GM21360 (cell line): ENCODE results near the gene C17orf114.
"Not testable (repeated sequence)": the region's sequence is repeated elsewhere in the genome, so short reads cannot be mapped to it uniquely, and the experiment has no call there.

Experiments used
- ATAC-seq: cut with Tn5 transposase; IDR thresholded peaks from one replicate; pipeline ENCODE4 v1.9.1; 2021; ENCODE audit warnings: mild to moderate bottlenecking, moderate library complexity; ENCODE audit not compliant: unreplicated experiment

The C17orf114 gene

GRCh38 chr17:4802228-4802627 is at the start of gene C17orf114:
Gene C17orf114, minus strand, starts transcription at chr17:4802328.
- ATAC-seq, result no peak

- no peak for ATAC-seq
Observed at GRCh38 chr17:4851084-4851483, 49.0 kb upstream of the C17orf114 start.

GRCh38 chr17:4850246-4850645 is 48.1 kb upstream of the C17orf114 start:
- no peak for ATAC-seq

GRCh38 chr17:4849011-4849536 is 46.9 kb upstream of the C17orf114 start:
- no peak for ATAC-seq

GRCh38 chr17:4846635-4847390 is 44.7 kb upstream of the C17orf114 start:
- no peak for ATAC-seq

GRCh38 chr17:4845118-4845517 is 43.0 kb upstream of the C17orf114 start:
- no peak for ATAC-seq

GRCh38 chr17:4843321-4844000 is 41.3 kb upstream of the C17orf114 start:
- ATAC-seq, result no peak

- no peak for ATAC-seq
Observed at GRCh38 chr17:4842376-4842775, 40.2 kb upstream of the C17orf114 start.

- no peak for ATAC-seq
Observed at GRCh38 chr17:4840893-4841242, 38.7 kb upstream of the C17orf114 start.

- no peak for ATAC-seq
Observed at GRCh38 chr17:4839965-4840892, 38.1 kb upstream of the C17orf114 start.

GRCh38 chr17:4839221-4839620 is 37.1 kb upstream of the C17orf114 start:
- no peak for ATAC-seq

- no peak for ATAC-seq
Observed at GRCh38 chr17:4838309-4838785, 36.2 kb upstream of the C17orf114 start.

- ATAC-seq, result no peak
Observed at GRCh38 chr17:4837471-4838308, 35.6 kb upstream of the C17orf114 start.

- ATAC-seq, result no peak
Observed at GRCh38 chr17:4836221-4836620, 34.1 kb upstream of the C17orf114 start.

- no peak for ATAC-seq
Observed at GRCh38 chr17:4834681-4835020, 32.5 kb upstream of the C17orf114 start.

- no peak for ATAC-seq
Observed at GRCh38 chr17:4833941-4834680, 32.0 kb upstream of the C17orf114 start.

- ATAC-seq, result peak; percentile 79
Observed at GRCh38 chr17:4833178-4833940, 31.2 kb upstream of the C17orf114 start, which contains the start of gene MINK1. Gene MINK1, plus strand, starts transcription at chr17:4833340. Its CDS starts 244 bp downstream, at chr17:4833584.

GRCh38 chr17:4832829-4833177 is 30.7 kb upstream of the C17orf114 start:
- ATAC-seq, result not testable (repeated sequence)

- no peak for ATAC-seq
Observed at GRCh38 chr17:4827399-4827798, 25.3 kb upstream of the C17orf114 start.
